ENCODE results near the gene AP1S3.

Gene AP1S3

DNA sequence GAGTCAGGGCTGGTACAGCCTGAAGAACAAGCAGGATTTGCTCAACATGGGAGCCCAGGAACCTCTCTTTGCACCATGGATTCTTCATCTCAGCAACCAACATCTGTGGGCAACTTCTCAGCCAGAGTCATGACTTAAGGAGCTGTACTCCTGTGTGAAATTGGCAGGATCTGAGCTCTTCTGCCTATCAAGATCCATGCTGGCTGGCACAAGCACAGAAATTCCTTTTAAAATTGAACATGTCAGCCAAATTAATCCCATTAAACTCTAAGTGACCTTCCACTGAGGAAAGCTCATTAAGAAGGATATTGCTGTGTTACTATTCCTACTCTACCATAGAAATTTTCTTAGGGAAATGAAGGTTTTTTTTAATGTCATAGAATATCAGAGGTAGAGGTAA lies 124.7 kb downstream of the AP1S3 start:
- DNase-seq: no peak

DNA sequence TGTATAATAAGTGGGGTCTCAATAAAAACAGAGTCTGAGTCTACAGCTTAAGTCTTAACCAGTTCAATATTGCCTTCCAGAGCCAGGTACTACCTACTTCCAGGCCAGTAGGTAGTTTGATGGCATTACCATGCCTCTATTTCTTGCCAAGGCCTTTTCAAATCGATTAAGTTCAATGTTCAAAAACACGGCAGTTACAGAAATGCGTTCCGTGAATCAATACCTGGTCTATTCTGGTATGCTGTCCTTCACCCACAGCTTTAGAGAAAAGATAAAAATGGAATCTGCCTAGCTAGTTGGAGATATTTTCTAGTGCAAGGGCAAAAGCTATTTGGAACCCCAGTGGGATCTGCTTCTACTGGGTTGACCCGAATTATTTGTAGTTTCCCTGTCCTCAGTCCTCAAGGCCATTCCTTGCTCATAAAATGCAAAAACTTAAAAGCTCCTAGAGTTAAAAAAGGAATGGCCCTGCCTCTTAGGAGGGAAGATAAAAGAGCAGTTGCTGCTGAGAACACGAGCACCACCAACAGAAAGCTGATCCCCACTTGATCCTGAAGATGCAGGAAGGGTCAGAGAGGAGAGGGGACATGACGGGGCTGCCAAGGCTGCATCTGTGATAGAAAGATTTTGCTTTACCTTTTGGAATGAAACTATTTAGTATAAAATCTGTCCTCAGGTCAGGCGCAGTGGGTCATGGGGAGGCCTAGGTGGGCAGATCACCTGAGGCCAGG lies 125.6 kb downstream of the AP1S3 start:
- DNase-seq: no peak

Data from hematopoietic multipotent progenitor cell treated with erythropoietin and hydrocortisone succinate and interleukin-3 and kit ligand, for 6 days (in vitro differentiated cells).